Measurements from ENCODE around the gene IDE.

- TF ChIP-seq HCFC1 (IDR thresholded peaks at IDR 0.05; ENCODE audit: low read length) = no peak
- no peak for TF ChIP-seq TCF12 (IDR thresholded peaks at IDR 0.05; ENCODE audit: low read depth, low read length)
- TF ChIP-seq CTCF (IDR thresholded peaks at IDR 0.05 in 2 of 3, conservative IDR thresholded peaks at IDR 0.05 in 1 of 3; ENCODE audit: control insufficient read depth in 2 of 3, extremely low read depth in 1 of 3, insufficient read depth in 1 of 3, low read depth in 3 of 3, low read length in 3 of 3) = no peak
- no peak for TF ChIP-seq ZNF217 (IDR thresholded peaks at IDR 0.05)
- no peak for TF ChIP-seq SRF (IDR thresholded peaks at IDR 0.05; ENCODE audit: low read depth in 2 of 2, low read length in 2 of 2)
- no peak for TF ChIP-seq HSF1 (IDR thresholded peaks at IDR 0.05; ENCODE audit: low read depth, low read length)
- no peak for TF ChIP-seq GABPA (IDR thresholded peaks at IDR 0.05; ENCODE audit: low read depth)
- TF ChIP-seq, protein P1, sequence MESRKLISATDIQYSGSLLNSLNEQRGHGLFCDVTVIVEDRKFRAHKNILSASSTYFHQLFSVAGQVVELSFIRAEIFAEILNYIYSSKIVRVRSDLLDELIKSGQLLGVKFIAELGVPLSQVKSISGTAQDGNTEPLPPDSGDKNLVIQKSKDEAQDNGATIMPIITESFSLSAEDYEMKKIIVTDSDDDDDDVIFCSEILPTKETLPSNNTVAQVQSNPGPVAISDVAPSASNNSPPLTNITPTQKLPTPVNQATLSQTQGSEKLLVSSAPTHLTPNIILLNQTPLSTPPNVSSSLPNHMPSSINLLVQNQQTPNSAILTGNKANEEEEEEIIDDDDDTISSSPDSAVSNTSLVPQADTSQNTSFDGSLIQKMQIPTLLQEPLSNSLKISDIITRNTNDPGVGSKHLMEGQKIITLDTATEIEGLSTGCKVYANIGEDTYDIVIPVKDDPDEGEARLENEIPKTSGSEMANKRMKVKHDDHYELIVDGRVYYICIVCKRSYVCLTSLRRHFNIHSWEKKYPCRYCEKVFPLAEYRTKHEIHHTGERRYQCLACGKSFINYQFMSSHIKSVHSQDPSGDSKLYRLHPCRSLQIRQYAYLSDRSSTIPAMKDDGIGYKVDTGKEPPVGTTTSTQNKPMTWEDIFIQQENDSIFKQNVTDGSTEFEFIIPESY (IDR thresholded peaks at IDR 0.05) = no peak
- no peak for TF ChIP-seq ZNF207 (IDR thresholded peaks at IDR 0.05; ENCODE audit: borderline replicate concordance)
- no peak for TF ChIP-seq ESRRA (IDR thresholded peaks at IDR 0.05; ENCODE audit: low read length)
- no peak for TF ChIP-seq GATAD2B (conservative IDR thresholded peaks at IDR 0.05; ENCODE audit: low read depth)
- no peak for TF ChIP-seq NFIC (IDR thresholded peaks at IDR 0.05; ENCODE audit: low read depth, low read length)
These were observed 4.8 kb downstream of the IDE start for GRCh38 chr10:92569071-92569470.

Data from GM12878 (cell line).